Mesenteric fat pad (tissue), 1 donor: Measurements from ENCODE around the gene FOXN3. TPM values are rescaled to one million over a fixed set of nuclear protein-coding genes. Genes with fewer than 3 reads are reported as not detected.

Experiments used
- DNase-seq: peaks from one replicate; pipeline ENCODE4 v3.0.0-alpha.2; 2020; ENCODE audit warnings: low spot score
- total RNA-seq: library from RNA; stranded (reverse); fragmentation: NEBNext Ultra II Directional; extraction: Animal tissue kit (Norgen Biotek cat#: 25700); gene quantifications from one replicate; pipeline ENCODE4 v1.2.1, GENCODE V29; 2021
- donor health status: DM: yes; HTN: yes; CAD: no.

Gene FOXN3
- total RNA-seq, 1 donor from 2014 or later, result 136 TPM

DNA sequence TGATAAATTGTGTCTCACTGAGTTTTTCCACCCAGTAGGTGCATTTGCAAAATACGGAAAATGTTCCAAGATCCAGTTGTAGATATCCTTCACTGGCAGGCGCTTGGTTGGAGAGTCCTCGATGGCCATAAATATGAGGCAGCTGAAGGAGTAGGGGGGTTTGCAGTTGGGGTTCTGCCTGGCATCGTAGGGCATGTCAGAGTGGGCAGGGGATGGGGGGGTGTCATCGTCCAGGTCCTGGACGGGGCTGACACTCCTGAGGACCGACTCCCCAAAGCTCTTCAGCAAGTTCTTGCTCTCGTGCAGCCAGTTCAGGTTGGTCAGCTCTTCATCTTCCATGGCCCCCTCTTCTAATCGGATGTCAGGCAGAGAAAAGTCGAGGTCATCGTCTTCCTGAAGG is 5.1 kb downstream of the FOXN3 start:
- peak; percentile 83 for DNase-seq

DNA sequence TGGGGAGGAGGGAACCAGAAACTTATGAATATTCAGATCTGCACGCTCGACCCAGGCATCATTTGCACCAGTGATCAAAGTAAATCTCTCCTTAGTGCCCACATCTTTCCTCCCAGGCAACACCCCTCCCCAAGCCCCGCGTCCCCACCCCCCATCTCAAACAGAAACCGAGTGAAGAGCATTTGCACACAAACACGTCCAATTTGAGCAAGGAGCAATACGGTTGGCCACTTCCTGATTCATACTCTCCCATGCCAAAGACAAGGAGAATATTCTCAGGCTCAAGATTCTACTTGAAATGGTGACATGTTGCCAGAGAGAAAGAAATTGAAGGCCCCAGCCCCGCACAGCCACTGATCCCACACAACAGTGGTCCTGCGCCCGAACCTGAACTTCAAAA is 7.1 kb downstream of the FOXN3 start:
- DNase-seq, result peak; percentile 6

- DNase-seq, result peak; percentile 16
These were observed 7.9 kb downstream of the FOXN3 start for GRCh38 chr14:89408907-89409700.

GRCh38 chr14:89407856-89408255 is 9.2 kb downstream of the FOXN3 start:
- DNase-seq, result no peak

DNA sequence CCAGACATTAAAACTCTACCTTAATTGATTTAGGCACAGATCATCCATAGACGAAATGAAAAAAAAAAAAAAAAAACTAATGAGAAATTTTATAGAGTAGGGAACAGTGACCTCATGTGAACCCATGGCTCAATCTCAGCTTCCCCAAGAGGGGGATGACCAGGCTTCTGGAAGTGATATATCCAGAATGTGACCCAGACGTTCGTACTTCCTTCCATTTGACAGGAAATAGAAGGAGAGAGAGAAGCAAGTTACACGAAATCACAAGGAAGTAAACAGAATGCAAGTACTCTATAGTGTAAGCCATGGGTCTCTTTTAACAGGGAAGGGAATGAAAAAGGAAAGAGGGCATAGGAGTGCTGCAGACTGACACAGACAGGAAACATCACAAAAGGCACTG is 10.1 kb downstream of the FOXN3 start:
- DNase-seq, result no peak

- DNase-seq, result no peak
These were observed 10.7 kb downstream of the FOXN3 start for GRCh38 chr14:89406361-89406760.

GRCh38 chr14:89405712-89406111 is 11.3 kb downstream of the FOXN3 start:
- peak; percentile 8 for DNase-seq

- no peak for DNase-seq
These were observed 14.7 kb downstream of the FOXN3 start for GRCh38 chr14:89402363-89402762.

- DNase-seq, result no peak
These were observed 15.3 kb downstream of the FOXN3 start for GRCh38 chr14:89401761-89402160.

DNA sequence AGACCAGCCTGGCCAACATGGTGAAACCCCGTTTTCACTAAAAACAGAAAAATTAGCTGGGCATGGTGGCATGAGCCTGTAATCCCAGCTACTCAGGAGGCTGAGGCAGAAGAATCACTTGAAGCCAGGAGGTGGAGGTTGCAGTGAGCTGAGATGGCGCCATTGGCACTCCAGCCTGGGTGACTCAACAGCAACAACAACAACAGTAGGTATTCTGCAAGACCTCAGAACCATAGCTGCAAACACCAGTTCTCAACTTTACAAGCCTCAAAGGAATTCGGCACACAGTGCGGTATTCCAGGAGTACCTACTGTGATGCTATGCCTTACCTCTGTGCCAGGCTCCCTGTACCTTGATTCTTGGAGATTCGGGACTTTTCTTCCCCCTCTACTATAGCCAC is 15.8 kb downstream of the FOXN3 start:
- DNase-seq, result no peak

- no peak for DNase-seq
These were observed 16.5 kb downstream of the FOXN3 start for GRCh38 chr14:89400529-89400928.

- DNase-seq, result peak; percentile 53
These were observed 17.4 kb downstream of the FOXN3 start for GRCh38 chr14:89399594-89400068.

DNA sequence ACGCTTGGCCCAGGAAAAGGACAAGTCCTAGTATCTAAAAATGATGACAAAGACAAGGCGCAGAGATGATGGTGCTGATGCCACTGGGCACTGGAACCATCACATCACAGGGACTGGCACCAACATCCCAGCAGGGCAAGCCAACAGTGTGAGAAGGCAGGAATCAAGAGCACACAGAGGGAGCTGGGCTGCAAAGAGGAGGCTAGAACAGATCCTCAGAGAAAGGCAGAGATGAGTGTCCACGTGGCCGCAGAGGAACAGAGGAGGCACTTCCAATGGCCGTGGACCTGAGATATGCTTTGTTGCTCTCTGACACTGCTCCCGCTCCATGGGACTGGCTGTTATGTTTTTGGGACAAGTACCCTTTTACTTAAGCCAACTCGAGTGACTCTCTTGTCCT is 17.9 kb downstream of the FOXN3 start:
- peak; percentile 64 for DNase-seq

GRCh38 chr14:89397569-89398230 is 19.3 kb downstream of the FOXN3 start:
- no peak for DNase-seq

DNA sequence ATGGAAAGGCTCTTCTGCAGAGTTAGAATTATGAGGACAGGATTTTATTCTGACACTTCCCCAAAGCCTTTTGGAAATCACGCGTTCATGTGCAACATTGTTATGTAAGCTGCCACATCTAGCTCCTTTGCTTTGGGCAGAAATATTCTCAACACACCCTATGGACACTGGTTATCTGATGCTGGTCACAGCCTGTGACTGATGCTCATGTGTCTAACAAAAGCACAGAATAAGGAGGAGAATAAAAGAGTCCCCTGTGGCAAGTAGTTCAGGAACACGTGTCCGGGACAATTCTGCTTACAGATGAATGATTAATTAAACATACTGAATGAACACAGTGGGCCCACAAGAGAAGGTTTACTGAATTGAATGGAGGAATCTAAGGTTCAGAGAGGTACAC is 22.1 kb downstream of the FOXN3 start:
- no peak for DNase-seq

- DNase-seq, result peak; percentile 14
These were observed 23.7 kb downstream of the FOXN3 start for GRCh38 chr14:89393222-89393745.

- DNase-seq, result peak; percentile 12
These were observed 24.9 kb downstream of the FOXN3 start for GRCh38 chr14:89392181-89392580.

- DNase-seq, result peak; percentile 78
These were observed 25.5 kb downstream of the FOXN3 start for GRCh38 chr14:89391556-89391955.

- no peak for DNase-seq
These were observed 25.9 kb downstream of the FOXN3 start for GRCh38 chr14:89391123-89391522.

DNA sequence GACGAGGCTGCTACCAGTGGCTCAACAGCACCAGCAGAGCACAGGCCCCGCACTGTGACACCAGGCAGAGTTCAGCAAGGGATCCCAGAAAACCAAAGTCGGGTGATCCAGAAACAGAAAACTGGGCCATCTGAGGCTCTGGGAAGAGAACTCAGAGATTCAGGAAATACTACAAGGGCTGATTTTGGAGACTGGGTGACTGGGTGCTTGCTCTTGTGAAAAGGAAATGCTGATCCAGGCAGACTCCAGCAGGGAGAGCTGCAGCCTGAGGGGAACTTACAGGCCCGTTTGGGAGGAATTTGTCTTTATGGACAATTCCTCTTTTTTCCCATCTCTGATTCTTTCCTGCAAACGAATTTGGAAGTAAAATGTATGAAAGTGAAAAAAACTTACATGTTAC is 28.2 kb downstream of the FOXN3 start:
- no peak for DNase-seq

- no peak for DNase-seq
These were observed 28.9 kb downstream of the FOXN3 start for GRCh38 chr14:89387922-89388685.
